Karpas-422 (cell line): ENCODE measurements around the gene TOP1. TPM values are rescaled to one million over a fixed set of nuclear protein-coding genes. Genes with fewer than 3 reads are reported as not detected.

ENCODE experiments used
- DNase-seq: peaks from one replicate; pipeline ENCODE4 v3.0.0-alpha.2; 2015
- H2AFZ ChIP-seq: fragments of 200-600 bp; sonication (generic); 2 replicates; pipeline ENCODE4 v1.6.1; 2014; ENCODE audit warnings: antibody characterized with exemption, low read length, mixed read lengths
- H3K27ac ChIP-seq: fragments of 200-600 bp; sonication (generic); 2 replicates; pipeline ENCODE4 v1.5.1; 2014; ENCODE audit warnings: mild to moderate bottlenecking, low read length, moderate library complexity
- H3K27me3 ChIP-seq: fragments of 200-600 bp; sonication (generic); 2 replicates; pipeline ENCODE4 v1.6.1; 2014; ENCODE audit warnings: low read length, mixed read lengths
- H3K36me3 ChIP-seq: fragments of 200-600 bp; sonication (generic); 2 replicates; pipeline ENCODE4 v1.6.1; 2014; ENCODE audit warnings: low read length, mixed read lengths; ENCODE audit not compliant: insufficient read depth
- H3K4me1 ChIP-seq: fragments of 200-600 bp; sonication (generic); 2 replicates; pipeline ENCODE4 v1.6.1; 2014; ENCODE audit warnings: mild to moderate bottlenecking, low read length, mixed read lengths
- H3K4me2 ChIP-seq: fragments of 200-600 bp; sonication (generic); 2 replicates; pipeline ENCODE4 v1.6.1; 2014; ENCODE audit warnings: low read length, low read depth, mild to moderate bottlenecking; ENCODE audit not compliant: poor library complexity, severe bottlenecking
- H3K4me3 ChIP-seq: fragments of 200-600 bp; sonication (generic); 2 replicates; pipeline ENCODE4 v1.5.1; 2014; ENCODE audit warnings: mild to moderate bottlenecking, antibody characterized with exemption, low read length, mixed read lengths
- H3K79me2 ChIP-seq: fragments of 200-600 bp; sonication (generic); 2 replicates; pipeline ENCODE4 v1.6.1; 2014; ENCODE audit warnings: mild to moderate bottlenecking, low read length, mixed read lengths
- H3K9ac ChIP-seq: fragments of 200-600 bp; sonication (generic); 2 replicates; pipeline ENCODE4 v1.6.0; 2014; ENCODE audit warnings: low read length
- H3K9me2 ChIP-seq: fragments of 200-600 bp; sonication (generic), shearing (Covaris generic); replicated peaks from 2 replicates; pipeline ENCODE4 v1.6.0; 2014; ENCODE audit warnings: mild to moderate bottlenecking, low read length, moderate library complexity; ENCODE audit not compliant: insufficient read depth
- H3K9me3 ChIP-seq: fragments of 300-700, 200-600 bp; sonication (generic); 2 replicates; pipeline ENCODE4 v1.6.1; 2014; ENCODE audit warnings: low read length, mixed read lengths
- H4K20me1 ChIP-seq: fragments of 200-600 bp; sonication (generic); 2 replicates; pipeline ENCODE4 v1.6.1; 2014; ENCODE audit warnings: mild to moderate bottlenecking, antibody characterized with exemption, low read length, low read depth; ENCODE audit not compliant: insufficient read depth
- total RNA-seq: library from RNA; depleted of rRNA; stranded (reverse); fragments of >200 nt; shearing (Covaris generic); gene quantifications from 2 replicates; pipeline ENCODE4 v1.2.3, GENCODE V29; 2014; ENCODE audit warnings: low replicate concordance

The TOP1 gene
- total RNA-seq, 1 experiment from 2014 or later = 101 TPM

DNA sequence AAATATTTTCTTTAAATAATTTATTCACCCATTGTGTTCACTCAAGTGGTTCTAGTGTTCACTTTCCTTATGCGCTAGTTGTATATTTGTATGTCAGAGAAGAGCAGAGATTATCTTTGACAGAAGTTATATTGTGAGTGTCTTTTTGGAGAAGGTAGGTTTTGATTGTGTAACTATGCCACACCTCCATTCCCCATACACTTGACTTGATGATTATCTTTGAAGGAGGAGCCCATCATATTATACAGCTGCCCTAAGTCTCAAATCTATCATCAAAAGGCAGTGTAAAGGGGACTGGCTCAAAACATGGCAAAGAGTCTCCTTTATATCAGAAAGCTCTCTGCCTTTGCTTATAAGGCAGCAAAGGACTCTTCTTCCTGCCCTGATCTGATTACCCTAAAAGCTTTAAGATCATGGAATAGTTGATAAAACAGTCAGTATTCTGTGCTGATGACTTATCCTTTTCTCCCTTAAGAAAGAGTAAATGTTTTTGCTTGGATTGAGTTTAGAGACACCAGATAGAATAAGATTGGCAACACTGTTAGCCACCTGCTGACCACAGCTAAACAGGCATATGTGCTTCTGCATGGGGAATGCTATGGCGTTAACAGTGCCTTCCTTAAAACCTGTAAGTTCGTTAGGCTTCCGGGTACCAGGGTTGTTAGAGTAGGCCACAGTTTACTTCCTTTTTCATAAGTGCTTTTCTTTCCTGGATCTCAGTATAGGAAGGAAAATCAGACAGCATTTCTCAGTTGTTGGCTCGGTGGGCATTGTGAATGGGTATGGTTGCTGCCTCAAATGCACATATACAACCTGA lies 22.6 kb downstream of the TOP1 start:
- Histone ChIP-seq H3K4me3 (no peak overlapping the region), H3K27me3 (no peaks in the 10 kb centered on the region), H3K4me2 (peak overlapping the region; percentile 18), H3K9me3 (no peaks in the 10 kb centered on the region), H3K9me2 (no peaks in the 10 kb centered on the region), H3K36me3 (peaks cover 50% of the 10 kb centered on the region; the same call in 1 of the 2 replicates), H3K9ac (no peak overlapping the region), H3K27ac (peak overlapping the region; percentile 79), H3K79me2 (peaks cover 100% of the 10 kb centered on the region), H2AFZ (no peak overlapping the region), H3K4me1 (peaks cover 99% of the 10 kb centered on the region), H4K20me1 (peaks cover 95% of the 10 kb centered on the region)
- DNase-seq = no peak

DNA sequence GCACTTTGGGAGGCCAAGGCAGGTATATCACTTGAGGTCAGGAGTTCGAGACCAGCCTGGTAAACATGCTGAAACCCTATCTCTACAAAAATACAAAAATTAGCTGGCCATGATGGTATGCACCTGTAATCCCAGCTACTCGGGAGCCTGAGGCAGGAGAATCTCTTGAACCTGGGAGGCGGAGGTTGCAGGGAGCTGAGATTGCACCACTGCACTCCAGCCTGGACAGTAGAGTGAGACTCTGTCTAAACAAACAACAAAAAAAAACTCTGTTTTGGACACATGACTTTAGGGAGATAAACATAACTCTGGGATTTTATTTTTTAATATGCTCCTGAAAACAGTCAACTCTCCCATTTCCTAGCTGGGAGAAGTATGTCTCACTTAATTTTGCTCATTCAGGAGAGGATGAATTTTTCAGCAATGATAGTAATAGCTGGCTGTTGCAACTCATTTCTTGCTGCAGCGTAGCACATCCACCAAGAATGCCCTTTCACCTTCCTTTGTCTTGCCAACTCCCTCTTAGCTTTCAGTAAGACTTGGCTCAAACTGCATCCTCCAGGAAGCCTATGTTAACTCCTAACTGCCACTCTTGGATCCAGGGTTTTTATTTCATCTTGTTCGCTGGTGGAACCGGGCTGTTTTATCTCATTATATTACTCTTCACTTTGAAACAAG lies 24.3 kb downstream of the TOP1 start:
- H3K27me3 ChIP-seq = no peaks in the 10 kb centered on the region
- peaks cover 92% of the 10 kb centered on the region for H4K20me1 ChIP-seq
- no peak overlapping the region for H2AFZ ChIP-seq
- no peaks in the 10 kb centered on the region for H3K9me3 ChIP-seq
- peaks cover 59% of the 10 kb centered on the region; the same call in 1 of the 2 replicates for H3K36me3 ChIP-seq
- H3K9ac ChIP-seq = no peak overlapping the region
- no peak overlapping the region for H3K4me3 ChIP-seq
- H3K79me2 ChIP-seq = peaks cover 99% of the 10 kb centered on the region
- H3K27ac ChIP-seq = no peak overlapping the region
- H3K4me1 ChIP-seq = peaks cover 97% of the 10 kb centered on the region
- no peak for DNase-seq
- no peaks in the 10 kb centered on the region for H3K9me2 ChIP-seq
- no peak overlapping the region for H3K4me2 ChIP-seq

DNA sequence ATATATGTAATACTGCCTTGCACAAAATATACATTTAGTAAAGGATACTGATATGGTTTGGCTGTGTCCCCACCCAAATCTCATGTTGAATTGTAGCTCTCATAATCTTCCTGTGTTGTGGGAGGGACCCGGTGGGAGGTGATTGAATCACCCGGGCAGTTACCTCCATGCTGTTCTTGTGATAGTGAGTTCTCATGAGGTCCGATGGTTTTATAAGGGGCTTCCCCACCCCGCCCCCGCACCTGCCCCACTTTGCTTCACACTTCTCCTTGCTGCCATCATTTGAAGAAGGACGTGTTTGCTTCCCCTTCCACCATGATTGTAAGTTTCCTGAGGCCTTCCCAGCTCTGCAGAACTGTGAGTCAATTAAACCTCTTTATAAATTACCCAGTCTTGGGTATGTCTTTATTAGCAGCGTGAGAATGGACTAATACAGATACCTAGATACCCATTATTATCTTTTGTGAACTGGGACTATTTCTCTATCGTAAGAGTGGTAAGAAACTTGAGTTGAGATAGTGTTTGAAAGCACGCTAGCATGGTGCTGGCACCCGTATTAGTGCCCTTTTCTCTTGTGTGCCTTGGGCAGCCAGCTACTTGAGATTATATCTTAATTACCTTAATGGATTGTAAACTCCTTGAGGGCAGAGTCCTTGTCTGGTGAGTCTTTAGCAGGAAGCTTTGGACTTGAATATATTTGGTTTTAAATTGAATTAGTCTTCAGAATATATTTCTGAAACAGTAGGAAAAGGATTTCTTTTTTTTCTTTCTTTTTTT lies 25.6 kb downstream of the TOP1 start:
- Histone ChIP-seq H3K4me1 (peaks cover 95% of the 10 kb centered on the region), H3K9ac (no peak overlapping the region)

DNA sequence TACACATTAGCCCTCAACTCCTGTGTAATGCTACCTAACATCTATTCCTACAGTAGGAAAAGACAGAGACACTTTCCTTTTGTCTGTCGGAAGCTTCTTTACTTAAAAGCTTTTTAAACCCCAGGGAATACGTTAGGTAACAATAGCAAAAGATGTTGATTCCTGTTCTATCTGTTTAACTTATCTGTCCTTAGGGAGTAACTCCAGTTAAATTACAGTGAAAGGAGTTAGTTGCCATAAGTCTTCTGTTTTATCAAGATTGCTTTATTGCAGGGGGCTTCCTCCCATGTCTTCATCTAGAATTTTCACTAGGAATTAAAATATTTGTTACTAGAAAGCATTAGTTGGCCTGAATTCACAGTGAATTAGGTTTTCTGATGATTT lies 26.2 kb downstream of the TOP1 start:
- Histone ChIP-seq H3K36me3 (peaks cover 63% of the 10 kb centered on the region), H3K4me1 (peaks cover 94% of the 10 kb centered on the region), H3K27me3 (no peaks in the 10 kb centered on the region), H4K20me1 (peaks cover 87% of the 10 kb centered on the region), H3K4me2 (no peak overlapping the region), H3K79me2 (peaks cover 98% of the 10 kb centered on the region), H3K9me3 (no peaks in the 10 kb centered on the region), H3K9me2 (no peaks in the 10 kb centered on the region), H3K4me3 (no peak overlapping the region), H3K27ac (peak overlapping the region; percentile 40), H2AFZ (no peak overlapping the region), H3K9ac (no peak overlapping the region)
- DNase-seq = no peak

More for the DNA sequence above, 25.6 kb downstream of the TOP1 start:
- no peak overlapping the region for H2AFZ ChIP-seq
- H3K27me3 ChIP-seq = no peaks in the 10 kb centered on the region
- peaks cover 98% of the 10 kb centered on the region for H3K79me2 ChIP-seq
- peaks cover 89% of the 10 kb centered on the region for H4K20me1 ChIP-seq
- H3K9me3 ChIP-seq = no peaks in the 10 kb centered on the region
- no peak overlapping the region for H3K4me2 ChIP-seq
- H3K27ac ChIP-seq = peak overlapping the region; percentile 40
- DNase-seq = no peak
- H3K9me2 ChIP-seq = no peaks in the 10 kb centered on the region
- no peak overlapping the region for H3K4me3 ChIP-seq
- peaks cover 69% of the 10 kb centered on the region for H3K36me3 ChIP-seq

DNA sequence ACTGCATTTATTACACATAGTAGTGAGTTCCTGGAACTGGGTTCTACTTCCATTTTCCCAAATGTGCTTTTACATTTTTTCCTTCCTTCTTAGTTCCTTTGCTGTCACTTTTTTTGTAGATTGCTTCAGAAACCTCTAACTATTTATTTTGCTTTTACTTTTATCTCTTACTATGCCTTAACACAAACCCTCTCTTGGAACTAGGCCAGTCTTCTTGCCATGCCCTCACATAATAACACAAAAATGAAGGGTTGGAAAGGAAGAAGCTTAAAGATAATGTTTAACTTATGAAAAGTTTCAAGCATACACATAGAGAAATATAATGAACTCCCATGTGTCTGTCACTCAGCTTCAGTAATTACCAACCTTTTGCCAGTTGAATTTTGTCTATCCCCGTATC lies 27.1 kb downstream of the TOP1 start:
- Histone ChIP-seq H3K4me2 (peak overlapping the region; percentile 3), H3K4me3 (no peak overlapping the region), H2AFZ (no peak overlapping the region), H3K9me2 (no peaks in the 10 kb centered on the region), H3K27ac (peak overlapping the region; percentile 40), H3K36me3 (peaks cover 60% of the 10 kb centered on the region), H4K20me1 (peaks cover 80% of the 10 kb centered on the region), H3K27me3 (no peaks in the 10 kb centered on the region), H3K4me1 (peaks cover 94% of the 10 kb centered on the region), H3K79me2 (peaks cover 98% of the 10 kb centered on the region), H3K9ac (no peak overlapping the region), H3K9me3 (no peaks in the 10 kb centered on the region)
- no peak for DNase-seq

DNA sequence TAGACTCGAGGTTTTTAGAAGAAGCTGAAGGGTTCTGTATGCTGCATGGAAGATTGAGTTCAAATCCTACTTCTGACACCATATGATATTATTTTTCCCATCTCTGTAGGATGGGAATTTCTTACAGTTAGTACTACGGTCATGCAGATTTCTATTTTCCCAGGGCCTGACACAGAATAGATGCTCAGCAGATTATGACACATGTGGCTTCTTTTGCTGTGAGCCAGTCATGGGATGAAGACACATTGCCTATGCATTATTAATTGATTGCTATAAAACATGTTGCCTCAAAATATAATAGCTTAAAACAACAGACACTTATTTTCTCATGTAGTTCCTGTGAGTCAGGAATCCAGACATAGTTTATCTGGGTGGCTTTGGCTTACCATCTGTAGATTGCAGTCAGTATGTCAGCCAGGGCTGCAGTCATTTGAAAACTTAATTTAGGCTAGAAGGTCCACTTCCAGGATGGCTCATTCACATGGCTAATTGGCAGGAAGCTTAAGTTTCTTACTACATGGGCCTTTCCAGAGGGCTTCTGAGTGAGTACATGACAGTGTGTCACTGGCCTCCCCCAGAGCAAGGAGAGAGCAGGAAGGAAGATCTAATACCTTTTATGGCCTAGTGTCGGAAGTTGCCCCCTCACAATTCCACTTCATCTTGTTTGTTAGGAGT lies 29.5 kb downstream of the TOP1 start:
- Histone ChIP-seq H4K20me1 (peaks cover 70% of the 10 kb centered on the region), H3K4me2 (no peak overlapping the region), H3K27me3 (no peaks in the 10 kb centered on the region), H3K27ac (peak overlapping the region; percentile 40), H3K36me3 (peaks cover 65% of the 10 kb centered on the region), H3K79me2 (peaks cover 98% of the 10 kb centered on the region), H2AFZ (no peak overlapping the region), H3K9me2 (no peaks in the 10 kb centered on the region), H3K4me3 (no peak overlapping the region), H3K9ac (no peak overlapping the region), H3K9me3 (no peaks in the 10 kb centered on the region), H3K4me1 (peaks cover 94% of the 10 kb centered on the region)
- no peak for DNase-seq

DNA sequence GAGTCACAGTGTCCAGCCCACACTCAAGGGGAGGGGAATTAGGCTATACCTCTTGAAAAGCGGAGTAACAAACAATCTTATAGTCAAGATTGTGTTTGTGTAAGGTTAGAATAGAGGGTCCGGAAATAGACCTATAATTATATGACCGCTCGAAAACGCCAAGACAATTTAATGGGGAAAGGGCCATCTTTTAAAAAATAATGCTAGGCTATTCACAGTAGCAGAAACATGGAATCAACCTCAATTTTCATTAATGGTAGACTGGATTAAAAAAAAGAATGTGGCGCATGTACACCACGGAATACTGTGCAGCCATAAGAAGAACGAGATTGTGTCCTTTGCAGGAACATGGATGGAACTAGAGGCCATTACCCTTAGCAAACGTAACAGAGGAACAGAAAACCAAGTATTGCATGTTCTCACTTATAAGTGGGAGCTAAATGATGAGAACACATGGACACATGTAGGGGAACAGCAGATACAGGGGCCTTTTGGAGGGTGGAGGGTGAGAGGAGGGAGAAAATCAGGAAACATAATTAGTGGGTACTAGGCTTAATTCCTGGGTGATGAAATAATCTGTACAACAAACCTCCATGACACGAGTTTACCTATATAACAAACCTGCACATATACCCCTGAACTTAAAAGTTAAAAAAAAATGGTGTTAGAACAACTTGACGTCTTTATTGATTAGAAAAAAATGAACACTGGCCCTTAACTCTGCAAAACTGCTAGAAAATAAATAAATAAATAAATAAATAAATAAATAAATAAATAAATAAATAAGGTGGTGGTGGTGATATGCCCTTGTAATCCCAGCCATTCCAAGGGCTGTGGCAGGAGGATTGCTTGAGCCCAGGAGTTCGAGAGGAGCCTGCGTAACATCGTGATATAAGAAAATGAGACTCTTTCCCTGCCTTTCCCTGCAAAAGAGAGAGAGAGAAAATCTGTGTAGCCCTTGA lies 30.3 kb downstream of the TOP1 start:
- H3K4me2 ChIP-seq = no peak overlapping the region

More for the DNA sequence above, 30.3 kb downstream of the TOP1 start:
- H3K27me3 ChIP-seq = no peaks in the 10 kb centered on the region
- H4K20me1 ChIP-seq = peaks cover 64% of the 10 kb centered on the region
- peaks cover 98% of the 10 kb centered on the region for H3K79me2 ChIP-seq
- DNase-seq = no peak
- H3K27ac ChIP-seq = peak overlapping the region; percentile 67; the same call in 1 of the 2 replicates
- no peak overlapping the region for H3K9ac ChIP-seq
- no peaks in the 10 kb centered on the region for H3K9me2 ChIP-seq
- peaks cover 94% of the 10 kb centered on the region for H3K4me1 ChIP-seq
- H3K36me3 ChIP-seq = peaks cover 63% of the 10 kb centered on the region
- no peak overlapping the region for H2AFZ ChIP-seq
- no peak overlapping the region for H3K4me3 ChIP-seq
- H3K9me3 ChIP-seq = no peaks in the 10 kb centered on the region
